NCI-H2029 treated with DMSO at 0.1 percent for 48 hours (cell line): ENCODE measurements around the gene PRKN.

Experiments
- DNase-seq: peaks from one replicate; lab custom pipeline; 2025; lab: John Stamatoyannopoulos, UW

Gene PRKN

DNA sequence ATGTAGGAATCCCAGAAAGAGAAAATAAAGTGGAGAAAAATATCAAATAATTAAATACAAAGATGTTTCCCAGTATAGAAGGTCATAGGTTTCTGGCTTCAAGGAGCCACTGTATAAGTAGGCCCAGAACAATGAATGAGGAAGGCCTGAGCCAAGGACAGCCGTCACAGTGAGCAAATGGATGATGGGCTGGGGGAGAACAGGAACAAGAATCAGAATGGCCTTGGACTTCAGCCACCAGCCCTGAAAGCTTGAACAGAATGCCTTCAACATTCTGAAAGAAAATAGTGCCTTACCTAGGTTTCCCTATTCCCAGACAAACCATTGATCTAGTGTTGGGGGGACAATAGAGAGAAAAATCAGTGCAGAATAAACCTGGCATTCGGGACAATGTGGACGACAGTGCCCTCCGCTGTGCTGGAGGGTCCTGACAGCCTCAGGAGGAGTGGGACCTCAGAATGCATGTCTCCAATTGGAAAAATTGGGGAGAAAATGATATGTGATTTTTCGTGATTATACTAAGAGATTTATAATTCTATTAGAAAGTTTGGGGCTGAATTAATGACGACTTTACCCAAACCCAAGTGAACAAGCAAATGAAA lies 1119.8 kb downstream of the PRKN start:
- no peak for DNase-seq

DNA sequence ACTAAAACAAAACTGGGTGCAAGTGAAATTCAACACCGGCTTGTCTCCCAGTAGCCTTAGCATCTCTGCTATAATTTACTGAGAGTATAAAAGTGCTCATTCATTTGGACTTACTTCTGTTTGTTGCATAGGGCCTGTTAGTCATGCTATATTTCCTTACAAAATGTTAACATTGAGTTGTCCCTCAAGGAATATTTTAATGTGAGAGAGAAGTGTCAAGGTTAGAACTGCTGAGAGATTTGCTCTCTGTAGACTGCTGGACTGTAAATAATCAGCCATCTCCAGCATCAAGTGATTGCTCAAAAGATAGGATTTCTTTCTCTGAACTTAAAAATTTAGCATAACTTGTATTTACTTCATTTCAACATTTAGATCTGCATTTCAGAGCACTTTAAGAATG lies 1125.2 kb downstream of the PRKN start:
- no peak for DNase-seq

DNA sequence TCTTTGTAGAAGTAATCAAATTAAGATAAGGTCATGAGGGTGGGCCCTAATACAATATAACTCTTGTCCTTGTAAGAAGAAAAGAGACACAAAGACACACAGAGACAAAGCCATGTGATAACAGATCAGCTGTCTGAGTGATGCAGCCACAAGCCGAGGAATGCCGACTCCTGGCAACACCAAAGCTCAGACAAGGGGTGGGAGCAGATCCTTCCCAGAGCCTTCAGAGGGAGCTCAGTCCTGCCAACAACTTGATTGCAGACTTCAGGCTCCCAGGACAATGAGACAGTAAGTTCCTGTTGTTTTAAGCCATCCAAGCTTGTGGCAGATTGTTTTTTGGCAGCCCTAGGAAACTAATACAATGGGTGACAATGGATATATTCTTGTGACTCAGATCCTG lies 1128.7 kb downstream of the PRKN start:
- DNase-seq: no peak

DNA sequence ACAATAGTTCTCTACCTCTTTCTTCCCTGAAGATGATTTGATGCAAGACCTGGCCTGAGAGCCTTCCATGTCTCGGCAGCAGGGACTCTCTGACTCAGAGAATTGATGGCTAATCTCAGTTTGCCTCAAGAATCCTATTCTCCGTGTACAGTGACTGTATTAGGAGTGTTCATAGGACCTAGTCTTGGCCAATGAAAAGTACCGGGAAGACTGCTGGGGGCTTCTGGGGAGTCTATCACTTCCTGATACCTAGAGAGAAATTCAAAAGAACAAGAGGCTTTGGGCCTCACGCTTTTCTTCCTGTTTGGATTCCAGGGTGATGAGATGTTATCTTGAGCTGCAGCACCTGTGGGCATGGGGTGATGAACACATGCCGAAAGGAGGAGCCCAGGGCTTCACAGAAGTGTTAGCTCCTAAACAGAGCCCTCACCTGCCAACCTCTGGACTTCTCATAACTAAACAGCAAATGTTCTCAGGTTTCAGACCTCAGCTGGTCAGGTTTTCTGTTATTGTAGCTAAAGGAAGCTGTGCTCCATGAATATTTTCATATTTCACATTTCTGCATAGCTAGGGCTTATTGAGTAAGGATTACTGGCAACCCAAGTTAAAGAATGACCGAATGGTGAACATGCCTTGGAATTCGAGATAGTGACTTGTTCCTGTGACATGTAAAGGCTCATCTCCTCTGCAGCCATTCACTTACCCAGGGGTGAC lies 1130.6 kb downstream of the PRKN start:
- DNase-seq: no peak

DNA sequence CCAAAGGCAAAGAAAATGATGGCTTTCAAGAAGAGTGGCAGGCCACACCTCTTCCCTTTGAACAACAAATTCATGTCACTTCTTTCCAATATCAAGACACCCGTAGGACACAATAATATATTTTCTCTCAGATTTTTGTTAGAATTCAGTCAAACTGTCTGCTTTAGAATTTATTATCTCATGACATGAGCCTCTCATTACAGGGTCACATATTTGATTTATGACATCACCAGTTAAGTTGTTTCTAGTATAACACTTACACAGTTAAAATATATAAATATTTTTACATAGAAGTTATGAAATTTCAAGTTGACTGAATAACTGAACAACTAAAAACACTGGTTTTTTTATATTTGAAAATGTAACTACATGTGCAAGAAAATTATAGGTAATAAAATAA lies 1133.2 kb downstream of the PRKN start:
- DNase-seq: no peak

- DNase-seq: no peak
Measured at GRCh38 chr6:161590961-161591627, 1136.5 kb downstream of the PRKN start.

GRCh38 chr6:161586887-161587286 lies 1140.7 kb downstream of the PRKN start:
- no peak for DNase-seq

DNA sequence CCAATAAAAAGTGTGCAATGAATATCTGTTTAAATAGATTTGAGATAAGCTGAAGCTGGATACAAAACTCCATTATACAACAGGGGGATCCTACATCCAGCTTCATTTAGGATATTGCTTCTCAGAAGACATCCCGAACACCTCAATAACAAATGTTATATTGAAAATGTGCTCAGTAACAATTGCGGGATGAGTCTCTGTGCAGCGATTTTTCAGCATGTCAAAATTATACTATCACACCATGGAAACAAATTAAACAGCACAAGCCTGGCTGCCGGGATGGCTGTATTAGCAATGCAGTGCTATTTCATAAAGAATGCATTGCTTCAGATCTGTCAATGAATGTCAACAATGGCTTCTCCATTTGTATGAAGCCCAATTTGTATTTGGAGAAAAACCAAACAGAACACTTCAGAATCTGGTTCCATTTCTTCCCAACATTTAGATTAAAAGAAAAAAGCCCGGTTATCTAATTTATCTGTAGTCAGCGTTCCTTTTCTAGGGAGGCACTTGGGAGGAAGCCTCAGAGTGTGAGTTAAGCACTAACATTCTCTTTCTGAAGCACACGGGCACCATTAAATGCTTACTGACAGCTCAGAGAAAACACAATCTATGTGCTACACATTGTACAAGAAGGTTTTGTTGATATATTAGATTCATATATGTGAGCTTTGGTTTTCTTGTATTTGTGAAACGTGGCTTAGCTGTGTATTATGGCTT lies 1142.8 kb downstream of the PRKN start:
- no peak for DNase-seq

DNA sequence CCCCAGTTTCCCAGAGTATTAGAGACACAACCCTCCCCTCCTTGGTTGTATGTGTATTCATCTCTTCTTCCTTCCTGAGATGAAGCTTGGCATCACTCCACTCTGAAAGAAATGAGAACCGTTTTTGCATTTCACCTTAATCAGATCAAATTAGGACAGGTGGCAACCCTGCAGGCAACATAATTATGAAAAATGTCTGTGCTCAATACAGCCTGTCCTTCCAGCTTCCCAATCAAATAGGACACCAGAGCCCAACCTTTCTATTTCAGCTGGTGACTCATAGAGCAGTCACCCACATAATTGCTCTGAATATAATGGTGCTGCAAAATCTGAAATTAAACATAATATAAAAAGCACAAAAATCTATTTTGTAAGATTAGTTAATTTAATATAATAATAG lies 1143.5 kb downstream of the PRKN start:
- DNase-seq: no peak

- DNase-seq: no peak
Measured at GRCh38 chr6:161583584-161583983, 1144.0 kb downstream of the PRKN start.

- DNase-seq: no peak
Measured at GRCh38 chr6:161578478-161578877, 1149.1 kb downstream of the PRKN start.

DNA sequence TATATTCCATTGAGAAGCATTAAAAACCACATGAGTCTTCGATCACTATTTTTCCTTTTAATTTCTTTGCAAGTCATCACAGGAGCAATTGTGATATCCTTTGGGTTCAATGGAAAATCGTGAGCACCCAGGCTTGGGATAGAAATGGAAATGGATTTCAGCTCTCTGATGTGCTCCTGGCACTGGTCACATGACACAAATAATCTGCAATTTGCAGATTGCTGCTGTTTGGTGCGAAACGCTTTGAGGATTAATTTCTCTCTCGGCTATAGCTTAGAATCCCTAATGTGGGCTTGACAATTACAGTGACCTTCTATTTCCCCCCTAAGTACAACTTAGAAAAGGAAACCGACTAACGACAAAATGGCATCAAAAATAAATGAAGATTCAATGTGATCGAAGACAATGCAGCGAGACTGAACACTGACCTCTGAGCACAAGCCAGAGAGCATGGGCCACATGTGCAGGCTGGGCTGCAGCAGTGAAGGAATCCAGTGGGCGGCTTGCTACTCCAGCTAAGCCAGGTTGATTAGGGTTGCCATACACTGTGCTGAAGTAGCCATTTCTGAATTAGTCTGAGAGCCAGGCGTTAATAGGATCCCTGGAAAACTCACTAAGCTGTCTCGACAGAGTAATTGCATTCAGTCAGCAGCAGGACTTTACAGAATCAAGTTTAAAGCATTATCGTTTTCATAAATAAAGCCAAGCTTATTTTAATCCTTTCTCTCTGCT lies 1151.9 kb downstream of the PRKN start:
- DNase-seq: no peak

GRCh38 chr6:161568885-161569456 lies 1158.6 kb downstream of the PRKN start:
- no peak for DNase-seq

DNA sequence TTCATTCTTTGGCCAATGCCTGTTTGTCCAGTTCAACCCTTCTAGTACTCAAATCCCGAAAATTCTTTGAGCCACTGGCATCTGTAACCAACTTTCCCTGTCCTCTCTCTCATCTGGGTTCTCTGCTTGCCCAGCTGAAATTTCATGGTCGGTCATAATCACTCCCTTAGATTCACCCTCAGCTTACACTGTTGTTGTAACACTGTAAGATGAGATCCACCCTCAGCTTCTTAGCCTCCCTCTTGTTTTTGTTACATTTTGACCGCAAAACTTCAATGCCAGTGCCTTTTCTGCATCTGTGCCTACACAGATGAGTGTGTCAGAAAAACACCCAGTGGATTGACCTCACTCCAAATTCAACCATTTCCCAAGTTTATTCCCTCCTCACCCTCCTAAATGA lies 1162.6 kb downstream of the PRKN start:
- no peak for DNase-seq

DNA sequence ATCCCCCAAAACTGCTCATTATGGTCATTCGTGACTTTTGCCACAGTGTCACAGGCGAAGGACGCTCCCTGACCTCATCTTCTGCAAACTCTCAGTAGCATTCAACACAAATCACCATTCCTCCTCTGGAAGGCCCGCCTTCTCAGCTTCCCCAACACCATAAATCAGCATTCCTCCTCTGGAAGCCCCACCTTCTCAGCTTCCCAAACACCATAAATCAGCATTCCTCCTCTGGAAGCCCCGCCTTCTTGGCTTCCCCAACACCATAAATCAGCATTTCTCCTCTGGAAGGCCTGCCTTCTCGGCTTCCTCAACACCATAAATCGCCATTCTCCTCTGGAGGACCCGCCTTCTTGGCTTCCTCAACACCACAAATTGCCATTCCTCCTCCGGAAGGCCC lies 1165.7 kb downstream of the PRKN start:
- DNase-seq: no peak

GRCh38 chr6:161557333-161558107 lies 1170.0 kb downstream of the PRKN start:
- no peak for DNase-seq

GRCh38 chr6:161554883-161555282 lies 1172.7 kb downstream of the PRKN start:
- DNase-seq: no peak

DNA sequence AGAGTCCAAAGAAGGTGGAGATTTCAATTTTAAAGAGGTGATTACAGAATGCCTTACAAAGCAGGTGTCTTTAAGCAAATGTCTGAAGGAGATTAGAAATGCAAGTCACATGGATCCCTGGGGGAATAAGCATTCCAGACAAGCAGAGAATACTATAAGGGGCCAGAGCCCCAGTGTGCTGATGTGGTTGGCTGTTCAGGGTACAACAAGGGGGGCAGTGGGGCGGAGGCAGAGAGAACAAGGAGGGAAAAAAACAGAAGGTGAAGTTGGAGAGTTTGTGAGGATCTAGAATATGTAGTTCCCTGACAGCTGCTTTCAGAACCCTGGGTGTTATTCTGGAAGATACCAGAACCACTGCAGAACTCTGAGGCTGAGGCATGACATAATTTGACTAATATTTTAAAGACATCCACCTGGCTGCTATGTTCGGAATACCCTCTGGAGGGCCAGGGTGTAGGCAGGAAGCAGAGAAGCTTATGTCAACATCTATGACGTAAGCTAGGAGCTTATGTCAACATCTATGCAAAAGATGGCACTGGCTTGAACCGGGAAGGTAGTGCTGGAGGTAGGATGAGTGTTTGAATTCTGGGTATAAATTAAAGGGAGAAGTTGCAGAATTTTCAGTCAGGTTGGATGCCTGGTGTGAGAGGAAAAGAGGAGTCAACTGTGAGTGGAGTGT lies 1177.5 kb downstream of the PRKN start:
- peak; percentile 17 for DNase-seq

DNA sequence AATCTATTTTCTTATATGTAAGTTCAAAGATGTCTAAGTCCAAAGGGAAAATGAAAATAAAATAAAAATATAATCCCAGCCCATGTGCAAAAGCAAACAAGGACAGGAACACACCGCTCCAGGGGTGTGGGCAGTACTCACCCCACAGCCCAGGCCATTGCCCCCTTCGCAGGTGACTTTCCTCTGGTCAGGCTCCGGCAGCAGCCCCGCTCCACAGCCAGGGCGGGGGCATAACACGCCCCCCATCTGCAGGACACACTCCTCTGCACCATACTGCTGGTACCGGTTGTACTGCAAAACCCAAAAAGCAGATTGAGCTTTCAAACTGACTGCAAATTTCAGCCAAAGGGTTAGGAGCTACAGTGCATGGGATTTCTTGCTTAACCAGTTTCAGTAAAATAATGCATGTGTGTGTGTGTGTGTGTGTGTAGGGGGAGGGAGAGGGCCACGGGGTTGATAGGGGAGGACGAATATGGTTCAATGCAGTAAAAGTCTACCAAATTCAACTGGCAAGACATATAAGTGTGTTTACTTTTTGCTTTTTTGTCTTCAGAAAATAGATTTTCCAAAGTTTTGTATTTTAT lies 1178.8 kb downstream of the PRKN start:
- no peak for DNase-seq

DNA sequence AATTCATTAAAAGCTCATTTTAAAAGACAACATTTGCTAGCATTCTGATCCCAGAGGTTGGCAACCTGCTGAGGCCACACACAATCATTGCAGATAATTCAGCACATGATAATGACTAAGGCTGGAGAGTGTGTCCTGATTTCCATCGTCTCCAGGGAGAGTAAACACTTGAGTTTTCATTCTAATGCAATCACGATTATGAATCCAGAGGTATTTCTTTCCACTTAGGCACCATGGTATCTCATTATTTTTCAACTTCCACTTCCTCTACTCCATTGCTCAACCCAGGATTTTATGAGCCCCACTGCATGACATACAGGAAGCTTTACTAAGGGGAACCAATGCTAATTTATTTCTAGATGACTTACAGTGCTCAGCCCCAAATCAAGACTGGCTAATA lies 1179.9 kb downstream of the PRKN start:
- no peak for DNase-seq
